Fibroblast of lung (primary cell): ENCODE measurements around the gene ME1. TPM values are rescaled to one million over a fixed set of nuclear protein-coding genes. Genes with fewer than 3 reads are reported as not detected.

ENCODE experiments used
- DNase-seq, 2 donors: peaks; one replicate each; pipeline versions ENCODE4 v3.0.0 to v3.0.0-alpha.2; 2010; ENCODE audit warnings: low read depth in 2 of 2
- H2AFZ ChIP-seq: 2 replicates; pipeline ENCODE4 v1.5.1; 2012; ENCODE audit warnings: low read length, control low read depth, inconsistent platforms
- H3K27ac ChIP-seq: 2 replicates; pipeline ENCODE4 v1.5.1; 2011; ENCODE audit warnings: low read length, control low read depth; ENCODE audit not compliant: insufficient read depth
- H3K27me3 ChIP-seq: 2 replicates; pipeline ENCODE4 v1.5.1; 2011; ENCODE audit warnings: mild to moderate bottlenecking, low read length; ENCODE audit not compliant: control insufficient read depth, insufficient read depth
- H3K36me3 ChIP-seq: 2 replicates; pipeline ENCODE4 v1.5.1; 2011; ENCODE audit warnings: low read length; ENCODE audit not compliant: control insufficient read depth, insufficient read depth
- H3K4me1 ChIP-seq: 2 replicates; pipeline ENCODE4 v1.5.1; 2011; ENCODE audit warnings: low read length; ENCODE audit not compliant: control insufficient read depth, insufficient read depth; ENCODE audit errors: extremely low read depth
- H3K4me2 ChIP-seq: 2 replicates; pipeline ENCODE4 v1.5.1; 2011; ENCODE audit warnings: low read length, control low read depth; ENCODE audit not compliant: insufficient read depth; ENCODE audit errors: extremely low read depth
- H3K4me3 ChIP-seq, 4 experiments: fragments of 200-600 bp in 1 of 4; sonication (generic) in 1 of 4; replicated peaks in 1 of 4; 2 replicates each; pipeline ENCODE4 v1.5.1; 2011 to 2016; ENCODE audit warnings: low read length in 4 of 4, low read depth in 3 of 4, mild to moderate bottlenecking in 3 of 4, control low read depth in 2 of 4, inconsistent platforms in 1 of 4, mixed read lengths in 1 of 4; ENCODE audit not compliant: insufficient read depth in 1 of 4; ENCODE audit errors: control extremely low read depth in 1 of 4
- H3K79me2 ChIP-seq: 2 replicates; pipeline ENCODE4 v1.5.1; 2012; ENCODE audit warnings: mild to moderate bottlenecking, low read length, inconsistent platforms; ENCODE audit not compliant: control insufficient read depth, insufficient read depth
- H3K9ac ChIP-seq: 2 replicates; pipeline ENCODE4 v1.5.1; 2011; ENCODE audit warnings: mild to moderate bottlenecking, low read length, control low read depth; ENCODE audit not compliant: insufficient read depth
- H3K9me3 ChIP-seq: 2 replicates; pipeline ENCODE4 v1.5.1; 2012; ENCODE audit warnings: low read depth, low read length; ENCODE audit not compliant: control insufficient read depth, insufficient read depth
- H4K20me1 ChIP-seq: 2 replicates; pipeline ENCODE4 v1.5.1; 2011; ENCODE audit warnings: low read length; ENCODE audit not compliant: control insufficient read depth, insufficient read depth; ENCODE audit errors: extremely low read depth
- CTCF ChIP-seq, 2 donors: IDR thresholded peaks in 1 of 2; conservative IDR thresholded peaks in 1 of 2; 1 replicate in 1 of 2; 2 replicates in 1 of 2; pipeline ENCODE4 v1.5.1; 2011 to 2012; ENCODE audit warnings: low read length in 2 of 2, control low read depth in 1 of 2, inconsistent platforms in 1 of 2, low read depth in 1 of 2, mild to moderate bottlenecking in 1 of 2
- EZH2 ChIP-seq: IDR thresholded peaks from 2 replicates; pipeline ENCODE4 v1.5.1; 2012; ENCODE audit warnings: low read length, control low read depth, mild to moderate bottlenecking; ENCODE audit errors: missing control alignments
- polyA plus RNA-seq, 2 donors: library from polyadenylated mRNA; depleted of rRNA in 1 of 2; stranded (reverse) in 1 of 2; unstranded in 1 of 2; fragments of >200 nt; gene quantifications; 2 replicates each; pipeline ENCODE4 v1.2.1, GENCODE V29; 2011 to 2012; ENCODE audit warnings: missing spikeins in 1 of 2
- total RNA-seq: library from RNA; depleted of rRNA; stranded (reverse); fragments of >200 nt; gene quantifications from 2 replicates; pipeline ENCODE4 v1.2.1, GENCODE V29; 2014

ME1 gene
- total and polyA plus RNA-seq, 2 donors (not counting 1 experiment from before 2014, with no cell fraction given) = 35.8 to 44.3 TPM

GRCh38 chr6:83443516-83443915, 12.7 kb upstream of the ME1 start:
- H4K20me1 ChIP-seq = no peaks in the 10 kb centered on the region
- no peaks in the 10 kb centered on the region for H3K36me3 ChIP-seq
- no peak overlapping the region for H3K9ac ChIP-seq
- H3K9me3 ChIP-seq = no peaks in the 10 kb centered on the region
- no peak for DNase-seq
- H3K27ac ChIP-seq = no peak overlapping the region
- no peak overlapping the region for H3K4me3 ChIP-seq
- H2AFZ ChIP-seq = no peak overlapping the region
- H3K27me3 ChIP-seq = no peaks in the 10 kb centered on the region
- H3K4me1 ChIP-seq = no peaks in the 10 kb centered on the region
- no peaks in the 10 kb centered on the region for H3K79me2 ChIP-seq
- no peak overlapping the region for H3K4me2 ChIP-seq
- TF ChIP-seq EZH2 = no peak
- TF ChIP-seq CTCF (conservative IDR thresholded peaks at IDR 0.05 in 1 of 2, IDR thresholded peaks at IDR 0.05 in 1 of 2; ENCODE audit: low read depth in 1 of 2, low read length in 2 of 2) = no peak

DNA sequence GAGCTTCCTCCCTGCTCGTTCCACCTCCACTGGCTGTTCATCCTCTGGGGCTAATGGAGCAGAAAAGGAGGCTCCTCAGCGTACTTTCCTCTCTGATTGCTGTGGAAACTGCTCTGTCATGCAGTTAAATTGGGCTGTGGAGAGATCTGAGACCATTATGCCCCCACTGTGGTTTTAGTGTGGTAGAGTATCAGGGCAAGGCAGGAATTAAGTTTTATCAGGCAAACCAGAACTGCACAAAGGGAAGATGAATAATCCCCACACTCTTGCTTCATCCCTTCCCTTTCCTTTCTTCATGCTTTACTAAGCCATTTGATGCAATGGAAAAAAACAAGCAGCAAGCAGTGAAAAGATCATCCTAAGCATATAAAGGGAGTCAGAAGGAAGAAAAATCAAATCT, 11.9 kb upstream of the ME1 start:
- Histone ChIP-seq H3K27ac (no peak overlapping the region), H3K4me1 (no peaks in the 10 kb centered on the region), H2AFZ (no peak overlapping the region), H3K4me3 (no peak overlapping the region), H3K36me3 (no peaks in the 10 kb centered on the region), H4K20me1 (no peaks in the 10 kb centered on the region), H3K9ac (no peak overlapping the region), H3K27me3 (no peaks in the 10 kb centered on the region), H3K4me2 (no peak overlapping the region), H3K79me2 (no peaks in the 10 kb centered on the region), H3K9me3 (no peaks in the 10 kb centered on the region)
- no peak for TF ChIP-seq EZH2
- no peak for TF ChIP-seq CTCF (conservative IDR thresholded peaks at IDR 0.05 in 1 of 2, IDR thresholded peaks at IDR 0.05 in 1 of 2; ENCODE audit: low read depth in 1 of 2, low read length in 2 of 2)
- peak in 1 of 2 donors; percentile 78 for DNase-seq

GRCh38 chr6:83439201-83439600, 8.3 kb upstream of the ME1 start:
- H3K9ac ChIP-seq = no peak overlapping the region
- no peak overlapping the region for H3K4me3 ChIP-seq
- H3K36me3 ChIP-seq = no peaks in the 10 kb centered on the region
- DNase-seq = no peak
- no peak overlapping the region for H3K4me2 ChIP-seq
- H3K79me2 ChIP-seq = no peaks in the 10 kb centered on the region
- H4K20me1 ChIP-seq = no peaks in the 10 kb centered on the region
- H3K4me1 ChIP-seq = no peaks in the 10 kb centered on the region
- no peak for TF ChIP-seq EZH2
- no peak for TF ChIP-seq CTCF (conservative IDR thresholded peaks at IDR 0.05 in 1 of 2, IDR thresholded peaks at IDR 0.05 in 1 of 2; ENCODE audit: low read depth in 1 of 2, low read length in 2 of 2)
- H3K27me3 ChIP-seq = no peaks in the 10 kb centered on the region
- no peak overlapping the region for H3K27ac ChIP-seq
- no peak overlapping the region for H2AFZ ChIP-seq
- H3K9me3 ChIP-seq = no peaks in the 10 kb centered on the region
